ENCODE data around the gene PRKX. TPM values are rescaled to one million over a fixed set of nuclear protein-coding genes. Genes with fewer than 3 reads are reported as not detected.
"Not testable (repeated sequence)": the region's sequence is repeated elsewhere in the genome, so short reads cannot be mapped to it uniquely, and the experiment has no call there.

The PRKX gene
- total RNA-seq, 2 experiments from 2014 or later = 26.0 to 31.5 TPM

- not testable (repeated sequence) for H3K27ac Mint-ChIP-seq, DNase-seq, H3K4me1 Mint-ChIP-seq, H3K9me3 Mint-ChIP-seq, H3K4me3 Mint-ChIP-seq, H3K27me3 Mint-ChIP-seq
- peaks cover 12% of the 10 kb centered on the region for H3K36me3 Mint-ChIP-seq
These were observed 73.4 kb downstream of the PRKX start for GRCh38 chrX:3639858-3640631.

GRCh38 chrX:3639236-3639635, 74.2 kb downstream of the PRKX start:
- Mint-ChIP-seq H3K4me3 (no peak overlapping the region), H3K27ac (no peak overlapping the region), H3K9me3 (no peaks in the 10 kb centered on the region), H3K27me3 (no peaks in the 10 kb centered on the region), H3K4me1 (peaks cover 3% of the 10 kb centered on the region), H3K36me3 (peaks cover 8% of the 10 kb centered on the region)
- DNase-seq = no peak

- no peaks in the 10 kb centered on the region for H3K9me3 Mint-ChIP-seq
- peak; percentile 8 for DNase-seq
- H3K27me3 Mint-ChIP-seq = no peaks in the 10 kb centered on the region
- H3K36me3 Mint-ChIP-seq = no peaks in the 10 kb centered on the region
- peaks cover 3% of the 10 kb centered on the region for H3K4me1 Mint-ChIP-seq
- H3K27ac Mint-ChIP-seq = no peak overlapping the region
- no peak overlapping the region for H3K4me3 Mint-ChIP-seq
These were observed 75.1 kb downstream of the PRKX start for GRCh38 chrX:3638280-3638873.

DNA sequence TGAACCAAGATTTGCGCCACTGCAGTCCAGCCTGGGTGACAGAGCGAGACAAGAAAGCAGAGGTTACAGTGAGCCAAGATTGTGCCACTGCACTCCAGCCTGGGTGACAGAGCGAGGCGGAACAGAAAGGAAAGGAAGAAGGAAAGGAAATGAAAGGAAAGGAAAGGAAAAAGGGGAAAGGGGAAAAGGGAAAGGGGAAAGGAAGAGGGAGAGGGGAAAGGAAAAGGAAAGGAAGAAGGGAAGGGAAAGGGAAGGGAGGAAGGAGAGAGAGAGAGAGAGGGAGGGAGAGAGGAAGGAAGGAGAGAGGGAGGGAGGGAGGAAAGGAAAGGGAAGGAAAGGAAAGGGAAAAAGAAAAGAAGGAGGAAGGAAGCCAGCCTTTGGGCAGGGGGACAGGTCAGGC, 76.6 kb downstream of the PRKX start:
- Mint-ChIP-seq H3K9me3 (no peaks in the 10 kb centered on the region), H3K4me1 (peaks cover 3% of the 10 kb centered on the region), H3K36me3 (peaks cover 6% of the 10 kb centered on the region), H3K27ac (no peak overlapping the region), H3K27me3 (no peaks in the 10 kb centered on the region), H3K4me3 (no peak overlapping the region)
- DNase-seq = no peak

- H3K4me3 Mint-ChIP-seq = no peak overlapping the region
- no peaks in the 10 kb centered on the region for H3K9me3 Mint-ChIP-seq
- H3K27ac Mint-ChIP-seq = no peak overlapping the region
- DNase-seq = no peak
- no peaks in the 10 kb centered on the region for H3K4me1 Mint-ChIP-seq
- peaks cover 14% of the 10 kb centered on the region for H3K36me3 Mint-ChIP-seq
- no peaks in the 10 kb centered on the region for H3K27me3 Mint-ChIP-seq
These were observed 82.3 kb downstream of the PRKX start for GRCh38 chrX:3631196-3631595.

DNA sequence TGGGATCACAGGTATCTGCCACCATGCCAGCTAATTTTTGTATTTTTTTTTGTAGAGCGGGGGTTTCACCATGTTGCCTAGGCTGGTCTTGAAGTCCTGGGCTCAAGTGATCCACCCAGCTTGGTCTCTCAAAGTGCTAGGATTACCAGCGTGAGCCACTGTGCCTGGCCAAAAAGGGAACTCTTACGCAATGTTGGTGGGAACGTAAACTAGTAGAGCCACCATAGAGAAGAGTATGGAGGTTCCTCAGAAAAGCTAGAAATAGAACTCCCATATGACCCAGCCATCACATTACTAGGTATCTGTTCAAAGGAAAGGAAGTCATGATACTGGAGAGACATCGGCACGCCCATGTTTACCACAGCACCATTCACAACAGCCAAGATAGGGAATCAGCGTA, 85.9 kb downstream of the PRKX start:
- Mint-ChIP-seq H3K4me1 (no peaks in the 10 kb centered on the region), H3K36me3 (peaks cover 14% of the 10 kb centered on the region), H3K4me3 (no peak overlapping the region), H3K27ac (no peak overlapping the region), H3K9me3 (no peaks in the 10 kb centered on the region), H3K27me3 (no peaks in the 10 kb centered on the region)
- no peak for DNase-seq

DNA sequence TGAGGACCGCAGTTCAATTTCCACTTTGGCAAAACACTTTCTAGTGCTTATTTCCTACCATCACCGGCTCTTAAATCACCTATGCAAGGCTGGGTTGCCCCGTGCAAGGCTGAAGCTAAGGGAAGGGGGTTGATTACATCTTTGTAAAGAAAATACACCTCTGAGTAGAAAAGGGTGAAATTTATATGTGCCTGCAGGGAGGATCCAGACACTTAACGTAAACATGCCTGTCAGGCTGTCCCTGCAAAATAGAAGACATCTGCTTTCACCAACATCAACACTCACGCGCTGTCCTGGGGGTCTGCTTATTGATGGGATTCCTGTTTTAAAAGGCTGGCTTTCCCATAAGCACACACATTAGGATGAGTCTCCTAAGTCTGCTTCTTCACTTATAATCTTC, 92.0 kb downstream of the PRKX start:
- no peak overlapping the region for H3K4me3 Mint-ChIP-seq
- no peak overlapping the region for H3K27ac Mint-ChIP-seq
- no peaks in the 10 kb centered on the region for H3K9me3 Mint-ChIP-seq
- H3K4me1 Mint-ChIP-seq = no peaks in the 10 kb centered on the region
- no peak for DNase-seq
- no peaks in the 10 kb centered on the region for H3K27me3 Mint-ChIP-seq
- H3K36me3 Mint-ChIP-seq = peaks cover 9% of the 10 kb centered on the region

DNA sequence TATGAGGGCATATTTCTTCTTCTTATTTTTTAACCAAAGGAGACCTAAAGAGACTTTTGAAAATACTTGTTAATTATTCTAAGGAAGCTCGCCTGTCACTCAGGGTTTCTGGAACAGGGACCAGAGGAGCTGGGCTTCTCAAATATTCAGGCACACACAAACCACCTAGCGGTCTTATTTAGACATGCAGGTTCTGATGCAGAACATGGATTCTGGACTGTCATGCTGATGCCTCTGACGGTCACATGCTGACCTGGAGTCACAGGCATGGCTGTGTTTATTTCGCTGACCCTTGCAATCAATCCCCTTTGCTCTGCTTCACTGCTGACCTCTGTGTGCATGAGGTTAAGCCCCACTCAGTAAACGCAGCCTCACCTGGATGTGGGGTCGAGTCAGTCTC, 101.7 kb downstream of the PRKX start:
- H3K27ac Mint-ChIP-seq, H3K27me3 Mint-ChIP-seq, H3K36me3 Mint-ChIP-seq, H3K9me3 Mint-ChIP-seq, H3K4me1 Mint-ChIP-seq, DNase-seq, H3K4me3 Mint-ChIP-seq: not testable (repeated sequence)

DNA sequence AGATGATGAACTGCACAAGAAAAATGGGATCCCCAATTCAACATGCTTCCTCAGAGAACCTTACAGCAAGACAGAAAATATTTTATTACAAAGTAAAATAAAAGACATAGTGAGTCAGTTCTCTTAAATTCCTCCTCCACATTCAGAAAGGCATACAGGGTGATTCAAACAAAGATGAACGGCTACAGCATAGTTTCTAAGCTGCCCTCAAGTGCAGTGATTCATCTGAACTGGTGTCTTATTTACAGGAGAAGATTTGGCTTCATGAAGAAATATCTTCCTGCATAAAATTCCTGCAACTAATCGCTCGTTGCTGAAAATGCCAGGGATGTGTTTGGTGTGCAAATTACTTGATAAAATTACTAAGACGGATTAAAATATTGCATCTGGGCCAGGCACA, 103.6 kb downstream of the PRKX start:
- Mint-ChIP-seq H3K36me3 (peaks cover 6% of the 10 kb centered on the region), H3K4me1 (no peaks in the 10 kb centered on the region), H3K9me3 (no peaks in the 10 kb centered on the region), H3K27ac (no peak overlapping the region), H3K27me3 (no peaks in the 10 kb centered on the region), H3K4me3 (no peak overlapping the region)
- DNase-seq = no peak

DNA sequence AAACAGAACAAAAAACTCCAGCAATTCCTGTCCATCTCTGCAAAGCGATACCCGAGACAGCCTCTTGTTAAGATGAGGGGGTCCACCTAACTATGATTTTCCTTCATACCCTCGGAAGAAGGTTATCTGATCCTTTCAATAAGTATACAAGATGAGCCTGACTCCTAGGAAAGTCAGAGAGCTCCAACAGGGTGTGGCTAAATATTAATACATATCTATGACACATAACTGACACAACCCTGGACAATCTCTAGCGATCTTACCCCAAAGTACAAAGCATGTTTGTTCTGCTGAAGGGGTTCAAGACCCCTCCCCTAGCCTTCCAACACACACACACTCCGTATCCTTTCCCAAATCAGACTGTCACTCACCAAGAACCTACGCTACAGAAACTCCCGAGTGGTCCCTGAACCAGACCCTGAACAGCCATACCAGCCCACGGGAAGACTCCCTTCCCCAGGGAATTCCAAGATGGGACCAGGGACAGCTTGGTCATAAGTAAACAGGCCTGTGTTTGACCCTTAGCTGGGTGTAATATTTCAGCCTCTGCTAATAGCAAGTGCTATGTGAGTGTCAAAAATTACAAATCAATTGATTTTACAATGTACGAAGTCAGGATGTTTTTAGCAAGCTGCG, 110.3 kb downstream of the PRKX start:
- no peaks in the 10 kb centered on the region for H3K4me1 Mint-ChIP-seq

GRCh38 chrX:3599802-3600430, 113.5 kb downstream of the PRKX start:
- H3K36me3 Mint-ChIP-seq = peaks cover 8% of the 10 kb centered on the region
- H3K4me1 Mint-ChIP-seq = no peaks in the 10 kb centered on the region
- H3K4me3 Mint-ChIP-seq = no peak overlapping the region
- H3K27me3 Mint-ChIP-seq = no peaks in the 10 kb centered on the region
- peaks cover 3% of the 10 kb centered on the region for H3K9me3 Mint-ChIP-seq
- H3K27ac Mint-ChIP-seq = no peak overlapping the region
- DNase-seq = no peak

More for the DNA sequence above, 110.3 kb downstream of the PRKX start:
- Mint-ChIP-seq H3K36me3 (peaks cover 6% of the 10 kb centered on the region), H3K27me3 (no peaks in the 10 kb centered on the region), H3K4me3 (no peak overlapping the region), H3K9me3 (peaks cover under 1% of the 10 kb centered on the region), H3K27ac (no peak overlapping the region)
- no peak for DNase-seq

DNA sequence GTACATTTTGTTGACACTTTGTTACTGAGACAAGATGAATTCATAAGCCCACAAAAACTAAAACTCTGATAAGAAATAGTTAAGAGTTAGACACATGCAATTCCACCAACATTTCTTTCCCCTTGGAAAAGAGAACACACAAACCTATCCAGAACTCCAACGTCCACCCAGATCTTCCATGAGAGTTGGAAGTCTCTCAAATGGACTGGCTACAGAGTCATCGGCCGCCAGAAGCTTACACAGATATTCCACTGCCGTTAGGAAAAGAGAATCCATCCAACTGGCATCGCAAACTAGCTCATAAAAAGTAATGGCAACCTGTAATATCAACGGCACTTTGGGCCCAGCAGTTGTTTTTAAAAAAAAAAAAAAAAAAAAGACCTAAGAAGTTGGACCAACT, 114.7 kb downstream of the PRKX start:
- H3K9me3 Mint-ChIP-seq = peaks cover 4% of the 10 kb centered on the region
- no peak for DNase-seq
- H3K27me3 Mint-ChIP-seq = no peaks in the 10 kb centered on the region
- H3K36me3 Mint-ChIP-seq = peaks cover 8% of the 10 kb centered on the region
- H3K4me1 Mint-ChIP-seq = no peaks in the 10 kb centered on the region
- H3K4me3 Mint-ChIP-seq = no peak overlapping the region
- H3K27ac Mint-ChIP-seq = no peak overlapping the region

GRCh38 chrX:3598046-3598605, 115.3 kb downstream of the PRKX start:
- Mint-ChIP-seq H3K9me3 (peaks cover 4% of the 10 kb centered on the region), H3K36me3 (peaks cover 7% of the 10 kb centered on the region), H3K27ac (no peak overlapping the region), H3K4me1 (no peaks in the 10 kb centered on the region), H3K4me3 (no peak overlapping the region), H3K27me3 (no peaks in the 10 kb centered on the region)
- no peak for DNase-seq

GRCh38 chrX:3592184-3592583, 121.3 kb downstream of the PRKX start:
- Mint-ChIP-seq H3K4me1 (peaks cover 5% of the 10 kb centered on the region), H3K4me3 (no peak overlapping the region), H3K27me3 (no peaks in the 10 kb centered on the region), H3K9me3 (peaks cover 1% of the 10 kb centered on the region), H3K27ac (no peak overlapping the region), H3K36me3 (peaks cover 1% of the 10 kb centered on the region)
- no peak for DNase-seq

DNA sequence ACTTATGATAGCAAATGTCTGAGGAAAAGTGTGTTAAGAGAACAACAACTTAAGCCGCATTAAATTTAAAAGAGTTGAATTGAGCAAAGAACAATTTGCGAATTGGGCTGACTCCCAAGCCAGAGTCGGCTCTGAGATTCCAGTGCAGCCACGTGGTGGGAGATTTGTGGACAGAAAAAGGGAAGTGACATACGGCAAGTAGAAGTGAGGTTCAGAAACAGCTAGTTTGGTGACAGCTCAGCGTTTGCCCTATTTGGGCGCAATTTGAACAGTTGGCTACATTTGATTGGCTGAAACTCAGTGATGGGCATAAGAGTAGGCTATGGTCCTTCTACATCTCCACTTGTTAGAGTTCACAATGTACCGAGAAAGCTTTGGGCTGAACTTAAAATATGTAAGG, 124.0 kb downstream of the PRKX start:
- Mint-ChIP-seq H3K9me3 (peaks cover 1% of the 10 kb centered on the region), H3K27ac (no peak overlapping the region), H3K27me3 (no peaks in the 10 kb centered on the region), H3K4me3 (no peak overlapping the region), H3K36me3 (no peaks in the 10 kb centered on the region), H3K4me1 (peaks cover 6% of the 10 kb centered on the region)
- DNase-seq = no peak

Data from activated naive CD8-positive, alpha-beta T cell treated with anti-CD3 and anti-CD28 coated beads for 36 hours (primary cell).